Measurements from ENCODE around the gene MTA1. TPM values are rescaled to one million over a fixed set of nuclear protein-coding genes. Genes with fewer than 3 reads are reported as not detected.

Gene MTA1
- total RNA-seq, 2 experiments from 2014 or later, result 136 to 152 TPM

- ChIA-PET POLR2A (interaction anchor here (0.9 to 1.0 kb wide), 2 partner anchors 13 to 111 kb away, joined by 3 read pairs; partner anchors contain the start of genes BRF1 and TEX22), CTCF (interaction anchor here (0.9 to 2.4 kb wide), 3 partner anchors 8 to 116 kb away, joined by 3 to 14 read pairs (median 4); no protein-coding TSS in a partner anchor)
- Mint-ChIP-seq H3K27me3 (peaks cover 17% of the 10 kb centered on the region), H3K4me3 (no peak overlapping the region), H3K4me1 (peaks cover 8% of the 10 kb centered on the region), H3K9me3 (ENCODE audit: low read depth) (no peaks in the 10 kb centered on the region), H3K27ac (no peak overlapping the region), H3K36me3 (ENCODE audit: low read depth) (peaks cover 2% of the 10 kb centered on the region)
- DNase-seq (no peak), ATAC-seq (no peak)
- intact Hi-C loops (cut with DNase I, micrococcal nuclease), result loop anchor here in 1 of 2 experiments (1.0 kb wide), 1 partner anchor 62 kb away; the partner anchor contains the start of gene CRIP2
These were observed 7.4 kb upstream of the MTA1 start for GRCh38 chr14:105411985-105412770.

GRCh38 chr14:105412771-105413543 is 6.7 kb upstream of the MTA1 start:
- H3K4me1 Mint-ChIP-seq, result peaks cover 8% of the 10 kb centered on the region
- H3K27ac Mint-ChIP-seq, result no peak overlapping the region
- no peaks in the 10 kb centered on the region for H3K9me3 Mint-ChIP-seq (ENCODE audit: low read depth)
- intact Hi-C loops (cut with DNase I, micrococcal nuclease), result no loop called here
- peaks cover 17% of the 10 kb centered on the region for H3K27me3 Mint-ChIP-seq
- POLR2A ChIA-PET, result no interaction called here
- H3K4me3 Mint-ChIP-seq, result no peak overlapping the region
- no peak for DNase-seq
- CTCF ChIA-PET, result interaction anchor here (0.6 to 2.4 kb wide), 4 partner anchors 9 to 121 kb away, joined by 3 to 14 read pairs (median 4); no protein-coding TSS in a partner anchor
- peaks cover 2% of the 10 kb centered on the region for H3K36me3 Mint-ChIP-seq (ENCODE audit: low read depth)
- no peak for ATAC-seq

- ATAC-seq, result no peak
- Mint-ChIP-seq H3K36me3 (ENCODE audit: low read depth) (peaks cover 2% of the 10 kb centered on the region), H3K9me3 (ENCODE audit: low read depth) (no peaks in the 10 kb centered on the region), H3K4me1 (peaks cover 8% of the 10 kb centered on the region), H3K4me3 (no peak overlapping the region), H3K27ac (no peak overlapping the region), H3K27me3 (peaks cover 17% of the 10 kb centered on the region)
- intact Hi-C loops (cut with DNase I, micrococcal nuclease), result no loop called here
- DNase-seq, result no peak
- POLR2A ChIA-PET, result no interaction called here
- CTCF ChIA-PET, result interaction anchor here (0.6 to 2.4 kb wide), 5 partner anchors 10 to 629 kb away, joined by 3 to 14 read pairs (median 3); no protein-coding TSS in a partner anchor
These were observed 6.1 kb upstream of the MTA1 start for GRCh38 chr14:105413544-105413886.

DNA sequence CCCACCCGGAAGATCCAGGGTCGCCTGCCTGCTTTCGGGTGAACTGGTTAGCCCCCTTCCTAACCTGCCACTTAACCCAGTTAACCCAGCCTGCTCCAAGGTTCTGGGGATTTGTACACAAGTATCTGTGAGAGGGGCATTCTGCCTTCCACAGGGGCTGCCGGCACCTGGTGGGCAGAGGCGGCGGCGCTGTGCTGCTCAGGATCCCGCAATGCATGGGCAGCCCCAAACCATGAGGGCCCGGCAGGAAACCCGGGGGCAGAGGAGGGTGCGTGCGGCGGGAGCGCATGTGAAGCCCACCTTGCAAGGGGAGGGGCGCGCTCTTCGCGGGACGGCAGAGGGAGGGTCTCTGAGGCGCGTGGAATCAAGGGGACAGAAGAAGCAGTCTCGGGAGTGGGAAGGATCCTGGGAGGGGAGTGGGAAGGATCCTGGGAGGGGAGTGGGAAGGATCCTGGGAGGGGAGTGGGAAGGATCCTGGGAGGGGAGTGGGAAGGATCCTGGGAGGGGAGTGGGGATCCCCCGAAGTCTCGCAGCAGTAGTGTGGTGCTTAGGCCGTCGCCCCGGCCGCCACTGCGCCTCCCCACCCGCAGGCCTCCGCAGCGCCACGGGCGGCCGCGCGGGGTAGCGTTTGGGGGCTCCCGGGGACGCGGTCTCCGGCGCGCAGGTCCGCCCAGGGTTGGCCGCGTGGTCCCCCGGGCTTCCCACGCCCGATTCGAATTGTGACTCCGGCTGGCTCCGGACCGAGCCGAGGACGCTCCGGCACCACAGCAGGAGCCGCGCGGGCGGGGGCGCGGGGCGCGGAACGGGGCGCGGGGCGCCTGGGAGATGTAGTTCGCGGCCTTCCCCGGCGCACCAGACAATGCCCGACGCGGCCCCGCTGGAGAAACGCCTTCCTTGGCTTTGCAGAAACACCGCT is 4.9 kb upstream of the MTA1 start:
- Mint-ChIP-seq H3K27me3 (peaks cover 17% of the 10 kb centered on the region), H3K9me3 (ENCODE audit: low read depth) (no peaks in the 10 kb centered on the region), H3K36me3 (ENCODE audit: low read depth) (peaks cover 2% of the 10 kb centered on the region), H3K4me3 (peak overlapping the region; percentile 61), H3K4me1 (peaks cover 11% of the 10 kb centered on the region), H3K27ac (no peak overlapping the region)
- DNase-seq (peak; percentile 81), ATAC-seq (peak; percentile 85)
- POLR2A ChIA-PET, result no interaction called here
- intact Hi-C loops (cut with DNase I, micrococcal nuclease), result loop anchor here (1.0 to 5.0 kb wide), 6 partner anchors 16 to 322 kb away; partner anchors contain the start of genes BRF1 (in 1 of the 2) and TEX22 (in 1 of the 2)
- CTCF ChIA-PET, result interaction anchor here (0.8 to 2.4 kb wide), 6 partner anchors 11 to 74 kb away, joined by 3 to 14 read pairs (median 3); no protein-coding TSS in a partner anchor

DNA sequence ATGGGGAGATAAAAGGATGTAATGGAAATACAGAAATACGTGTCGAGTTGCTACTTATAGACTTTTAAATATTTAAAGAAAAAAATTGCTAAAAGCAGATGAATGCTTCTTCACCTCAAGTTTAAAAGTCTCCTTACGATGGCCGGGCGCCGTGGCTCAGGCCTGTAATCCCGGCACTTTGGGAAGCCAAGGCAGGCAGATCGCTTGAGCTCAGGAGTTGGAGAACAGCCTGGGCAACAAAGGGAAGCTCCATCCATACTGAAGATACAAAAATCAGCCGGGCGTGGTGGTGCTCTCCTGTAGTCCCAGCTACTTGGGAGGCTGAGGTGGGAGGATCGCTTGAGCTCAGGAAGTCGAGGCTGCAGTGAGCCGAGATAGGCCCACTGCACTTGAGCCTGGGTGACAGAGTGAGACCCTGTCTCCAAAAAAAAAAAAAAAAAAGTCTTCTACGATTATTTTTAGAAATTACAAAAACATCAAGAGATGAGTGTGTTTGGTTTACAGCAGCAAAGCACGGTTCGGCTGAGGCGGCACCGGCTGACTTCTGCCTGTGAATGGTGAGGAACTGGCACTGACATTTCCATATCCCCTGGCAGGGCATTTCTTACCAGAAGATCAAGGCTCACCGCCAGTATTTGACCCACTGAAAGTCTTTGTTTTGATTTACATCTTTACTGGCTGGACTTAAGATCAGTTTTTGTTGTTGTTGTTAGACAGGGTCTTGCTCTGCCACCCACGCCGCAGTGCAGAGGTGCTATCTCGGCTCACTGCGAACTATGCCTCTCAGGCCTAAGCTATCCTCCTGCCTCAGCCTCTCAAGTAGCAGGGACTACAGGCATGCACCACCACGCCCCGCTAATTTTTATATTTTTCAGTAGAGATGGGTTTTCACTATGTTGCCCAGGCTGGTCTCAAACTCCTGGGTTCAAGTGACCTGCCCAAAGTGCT is 3.9 kb upstream of the MTA1 start:
- intact Hi-C loops (cut with DNase I, micrococcal nuclease), result loop anchor here (1.0 to 5.0 kb wide), 6 partner anchors 17 to 323 kb away; partner anchors contain the start of genes BRF1 (in 1 of the 2) and TEX22 (in 1 of the 2)
- ChIA-PET POLR2A (interaction anchor here (0.6 kb wide), 1 partner anchor 89 kb away, joined by 3 read pairs; no protein-coding TSS in a partner anchor), CTCF (interaction anchor here (0.9 to 1.4 kb wide), 4 partner anchors 12 to 73 kb away, joined by 3 to 7 read pairs (median 3); no protein-coding TSS in a partner anchor)
- no peak for ATAC-seq
- Mint-ChIP-seq H3K27ac (no peak overlapping the region), H3K9me3 (ENCODE audit: low read depth) (no peaks in the 10 kb centered on the region), H3K4me3 (peak overlapping the region; percentile 61), H3K27me3 (peaks cover 12% of the 10 kb centered on the region), H3K4me1 (peaks cover 11% of the 10 kb centered on the region), H3K36me3 (ENCODE audit: low read depth) (peaks cover 3% of the 10 kb centered on the region)
- no peak for DNase-seq

- Mint-ChIP-seq H3K27me3 (peaks cover 11% of the 10 kb centered on the region), H3K36me3 (ENCODE audit: low read depth) (peaks cover 8% of the 10 kb centered on the region), H3K9me3 (ENCODE audit: low read depth) (no peaks in the 10 kb centered on the region), H3K4me3 (no peak overlapping the region), H3K4me1 (peaks cover 14% of the 10 kb centered on the region), H3K27ac (no peak overlapping the region)
- DNase-seq, result no peak
- CTCF ChIA-PET, result interaction anchor here (0.8 to 1.3 kb wide), 2 partner anchors 13 to 43 kb away, joined by 3 to 4 read pairs; no protein-coding TSS in a partner anchor
- intact Hi-C loops (cut with DNase I, micrococcal nuclease), result loop anchor here (5.0 kb wide), 3 partner anchors 44 to 324 kb away; partner anchors contain the start of gene BRF1 (in 1 of the 2)
- POLR2A ChIA-PET, result interaction anchor here (0.6 to 0.9 kb wide), 2 partner anchors 57 to 95 kb away, joined by 3 to 5 read pairs; no protein-coding TSS in a partner anchor
- no peak for ATAC-seq
These were observed 3.0 kb upstream of the MTA1 start for GRCh38 chr14:105416671-105417070.

- intact Hi-C loops (cut with DNase I, micrococcal nuclease), result loop anchor here (2.0 to 5.0 kb wide), 4 partner anchors 45 to 325 kb away; partner anchors contain the start of gene BRF1 (in 1 of the 2)
- ChIA-PET POLR2A (no interaction called here), CTCF (interaction anchor here (0.6 to 1.9 kb wide), 4 partner anchors 14 to 72 kb away, joined by 3 to 10 read pairs (median 4); no protein-coding TSS in a partner anchor)
These were observed 1.9 kb upstream of the MTA1 start for GRCh38 chr14:105417690-105418121.

GRCh38 chr14:105418269-105419194 is 1.1 kb upstream of the MTA1 start:
- ATAC-seq (no peak), DNase-seq (no peak)
- Mint-ChIP-seq H3K27me3 (peaks cover 4% of the 10 kb centered on the region), H3K9me3 (ENCODE audit: low read depth) (no peaks in the 10 kb centered on the region), H3K27ac (no peak overlapping the region), H3K36me3 (ENCODE audit: low read depth) (peaks cover 21% of the 10 kb centered on the region), H3K4me3 (peak overlapping the region; percentile 67), H3K4me1 (peaks cover 23% of the 10 kb centered on the region)
- CTCF ChIA-PET, result interaction anchor here (0.6 to 1.9 kb wide), 3 partner anchors 47 to 71 kb away, joined by 3 to 10 read pairs (median 3); no protein-coding TSS in a partner anchor
- intact Hi-C loops (cut with DNase I, micrococcal nuclease), result loop anchor here (1.0 to 5.0 kb wide), 6 partner anchors 20 to 326 kb away; partner anchors contain the start of genes BRF1 (in 1 of the 2), TEDC1 (in 1 of the 2) and TEX22 (in 1 of the 2)
- POLR2A ChIA-PET, result no interaction called here

More at GRCh38 chr14:105417690-105418121, 1.9 kb upstream of the MTA1 start:
- Mint-ChIP-seq H3K27ac (no peak overlapping the region), H3K36me3 (ENCODE audit: low read depth) (peaks cover 19% of the 10 kb centered on the region), H3K27me3 (peaks cover 11% of the 10 kb centered on the region), H3K4me1 (peaks cover 21% of the 10 kb centered on the region), H3K4me3 (peak overlapping the region; percentile 67), H3K9me3 (ENCODE audit: low read depth) (no peaks in the 10 kb centered on the region)
- DNase-seq, result no peak
- ATAC-seq, result no peak

All from activated CD4-positive, alpha-beta T cell treated with anti-CD3 and anti-CD28 coated beads for 36 hours (primary cell).